B cell (primary cell): ENCODE results near the gene HOXC13.

Experiments
- CTCF ChIP-seq: fragments of 200-600 bp; IDR thresholded peaks from one replicate; pipeline ENCODE4 v1.8.0; 2022; ENCODE audit warnings: antibody characterized with exemption, mild to moderate bottlenecking
- EZH2 ChIP-seq: IDR thresholded peaks from 2 replicates; pipeline ENCODE4 v1.6.1; 2012; ENCODE audit warnings: borderline replicate concordance, low read depth, mild to moderate bottlenecking, moderate library complexity, low read length; ENCODE audit not compliant: insufficient read depth, poor library complexity, severe bottlenecking

DNA sequence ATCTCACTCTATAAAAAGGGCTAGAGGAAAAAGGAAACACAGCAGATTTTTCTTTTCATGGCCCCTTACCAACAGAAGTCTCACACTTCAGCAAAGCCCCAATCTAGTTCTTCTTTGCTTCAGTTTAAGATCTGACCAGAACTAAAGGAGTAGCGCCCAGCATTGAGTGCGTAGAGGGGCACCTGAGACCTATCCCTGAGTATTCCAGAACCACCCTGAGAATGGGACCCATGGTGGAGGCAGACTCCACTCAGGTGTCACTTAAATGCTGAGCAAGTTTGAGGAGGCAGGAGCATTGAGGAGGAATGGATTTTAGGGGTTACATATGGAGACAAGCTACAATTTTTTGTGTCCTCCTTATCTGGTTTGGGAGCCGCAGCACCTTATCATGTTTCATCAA, 32.5 kb downstream of the HOXC13 start:
- TF ChIP-seq CTCF: no peak
- no peak for TF ChIP-seq EZH2
